B cell (primary cell): ENCODE data around the gene CDHR2.

Experiments
- CTCF ChIP-seq: fragments of 200-600 bp; IDR thresholded peaks from one replicate; pipeline ENCODE4 v1.8.0; 2022; ENCODE audit warnings: antibody characterized with exemption, mild to moderate bottlenecking
- EZH2 ChIP-seq: IDR thresholded peaks from 2 replicates; pipeline ENCODE4 v1.6.1; 2012; ENCODE audit warnings: borderline replicate concordance, low read depth, mild to moderate bottlenecking, moderate library complexity, low read length; ENCODE audit not compliant: insufficient read depth, poor library complexity, severe bottlenecking

GRCh38 chr5:176581361-176581760 is 32.2 kb downstream of the CDHR2 start:
- no peak for TF ChIP-seq EZH2
- TF ChIP-seq CTCF: no peak
